RWPE1 (cell line): ENCODE results near the gene TCL1A.
"Not testable (repeated sequence)": the region's sequence is repeated elsewhere in the genome, so short reads cannot be mapped to it uniquely, and the experiment has no call there.

Source experiments
- CTCF ChIA-PET: fragments of 350-600 bp; sonication (Branson Sonifier 250); formaldehyde crosslinking; extraction: SDS; loops from one replicate; lab custom pipeline; 2021; lab: Yijun Ruan, JAX
- POLR2A ChIA-PET: fragments of 400-600 bp; formaldehyde crosslinking; extraction: SDS; loops from one replicate; lab custom pipeline; 2020; ENCODE audit warnings: antibody characterized with exemption; ENCODE audit not compliant: low non-redundant PET; lab: Yijun Ruan, JAX
- DNase-seq: peaks from one replicate; pipeline ENCODE4 v3.0.0; 2012; ENCODE audit warnings: low spot score
- H3K27ac ChIP-seq: fragments of 450-650 bp; 2 replicates; pipeline ENCODE4 v1.5.1; 2017
- TF ChIP-seq, protein P1 (sequence below): fragments of 450-650 bp; conservative IDR thresholded peaks from 2 replicates; pipeline ENCODE4 v1.5.1; 2017; ENCODE audit warnings: low read depth, mild to moderate bottlenecking

The TCL1A gene, protein sequence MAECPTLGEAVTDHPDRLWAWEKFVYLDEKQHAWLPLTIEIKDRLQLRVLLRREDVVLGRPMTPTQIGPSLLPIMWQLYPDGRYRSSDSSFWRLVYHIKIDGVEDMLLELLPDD

DNA sequence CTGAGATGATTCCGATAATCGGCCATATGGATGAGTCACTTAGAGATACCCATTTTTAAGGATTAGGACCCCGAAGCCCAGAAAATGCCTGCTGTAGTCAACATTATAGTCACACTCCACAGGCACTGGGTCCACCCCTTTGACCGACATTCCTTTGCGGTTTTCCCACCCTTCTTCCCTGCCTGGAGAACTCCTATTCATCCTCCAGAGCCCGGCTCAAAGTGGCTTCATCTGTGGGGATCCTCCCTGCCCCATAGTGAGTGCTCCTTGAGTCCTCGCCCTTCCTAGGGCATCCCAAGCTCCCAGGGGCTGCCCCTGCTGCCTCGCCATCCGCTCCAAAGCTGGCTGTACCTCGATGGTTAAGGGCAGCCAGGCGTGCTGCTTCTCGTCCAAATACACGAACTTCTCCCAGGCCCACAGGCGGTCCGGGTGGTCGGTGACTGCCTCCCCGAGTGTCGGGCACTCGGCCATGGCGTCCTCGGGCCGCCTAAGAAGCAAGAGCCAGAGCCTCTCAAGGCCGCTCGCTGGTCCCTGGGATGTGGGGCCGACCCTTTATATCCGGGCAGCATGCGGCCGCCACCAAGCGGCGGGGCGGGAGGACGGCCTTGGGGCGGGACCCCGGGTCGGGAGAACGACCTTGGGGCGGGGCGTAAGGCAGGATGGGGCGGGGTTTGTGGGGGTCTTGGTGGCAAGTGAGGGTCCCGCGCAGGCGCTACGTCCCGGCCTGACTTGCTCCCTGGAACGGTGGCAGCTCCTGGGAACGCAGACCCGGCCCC, at the start of gene TCL1A:
Gene TCL1A (minus strand): TSS at position 530 of the 776 bp plus-strand sequence. CDS start 59 bp downstream, at position 471.
- ChIA-PET POLR2A (no interaction called here), CTCF (no interaction called here)

DNA sequence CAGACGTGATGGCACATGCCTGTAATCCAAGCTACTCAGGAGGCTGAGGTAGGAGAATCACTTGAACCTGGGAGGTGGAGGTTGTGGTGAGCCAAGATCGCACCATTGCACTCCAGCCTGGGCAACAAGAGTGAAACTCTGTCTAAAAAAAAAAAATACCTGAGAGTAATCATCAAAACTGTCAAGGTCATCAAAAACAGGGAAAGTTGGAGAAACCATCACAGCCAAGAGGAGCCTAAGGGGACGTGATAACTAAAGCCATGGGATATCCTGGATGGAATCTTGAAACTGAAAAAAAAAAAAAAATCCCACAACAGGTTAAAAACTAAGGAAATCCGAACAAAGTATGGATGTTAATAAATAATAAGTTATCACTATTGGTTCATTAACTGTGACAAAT, 49.1 kb upstream of the TCL1A start:
- POLR2A ChIA-PET, CTCF ChIA-PET, H3K27ac ChIP-seq, DNase-seq: not testable (repeated sequence)

More for the DNA sequence above, at the start of gene TCL1A:
- TF ChIP-seq, protein P1, sequence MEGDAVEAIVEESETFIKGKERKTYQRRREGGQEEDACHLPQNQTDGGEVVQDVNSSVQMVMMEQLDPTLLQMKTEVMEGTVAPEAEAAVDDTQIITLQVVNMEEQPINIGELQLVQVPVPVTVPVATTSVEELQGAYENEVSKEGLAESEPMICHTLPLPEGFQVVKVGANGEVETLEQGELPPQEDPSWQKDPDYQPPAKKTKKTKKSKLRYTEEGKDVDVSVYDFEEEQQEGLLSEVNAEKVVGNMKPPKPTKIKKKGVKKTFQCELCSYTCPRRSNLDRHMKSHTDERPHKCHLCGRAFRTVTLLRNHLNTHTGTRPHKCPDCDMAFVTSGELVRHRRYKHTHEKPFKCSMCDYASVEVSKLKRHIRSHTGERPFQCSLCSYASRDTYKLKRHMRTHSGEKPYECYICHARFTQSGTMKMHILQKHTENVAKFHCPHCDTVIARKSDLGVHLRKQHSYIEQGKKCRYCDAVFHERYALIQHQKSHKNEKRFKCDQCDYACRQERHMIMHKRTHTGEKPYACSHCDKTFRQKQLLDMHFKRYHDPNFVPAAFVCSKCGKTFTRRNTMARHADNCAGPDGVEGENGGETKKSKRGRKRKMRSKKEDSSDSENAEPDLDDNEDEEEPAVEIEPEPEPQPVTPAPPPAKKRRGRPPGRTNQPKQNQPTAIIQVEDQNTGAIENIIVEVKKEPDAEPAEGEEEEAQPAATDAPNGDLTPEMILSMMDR = no peak
- DNase-seq = no peak
- no peak within 1 kb of the TSS for H3K27ac ChIP-seq

DNA sequence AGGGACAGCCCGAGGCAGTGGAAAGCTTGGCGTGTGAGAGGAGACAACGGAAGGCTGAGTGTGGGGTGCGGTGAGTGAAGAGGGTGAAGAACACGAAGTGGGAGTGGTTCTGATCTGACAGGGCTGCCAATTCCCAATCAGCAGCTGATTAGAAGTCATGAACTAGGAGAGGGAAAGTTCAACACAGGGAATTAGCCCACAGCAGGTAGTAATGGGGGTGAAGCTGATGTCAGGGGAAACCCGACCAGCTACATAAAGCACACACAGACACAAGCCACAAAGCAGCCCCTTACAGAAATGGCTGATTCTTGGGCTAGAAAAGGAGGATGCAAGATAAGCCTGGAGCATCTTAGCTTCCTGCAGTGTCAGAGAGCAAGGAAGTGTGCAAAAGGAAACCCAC, 47.5 kb upstream of the TCL1A start:
- CTCF ChIA-PET = interaction anchor here (0.6 kb wide), 1 partner anchor 1591 kb away, joined by 3 read pairs; no protein-coding TSS in a partner anchor
- POLR2A ChIA-PET = no interaction called here
- TF ChIP-seq, protein P1 = no peak
- H3K27ac ChIP-seq = no peak overlapping the region
- no peak for DNase-seq

DNA sequence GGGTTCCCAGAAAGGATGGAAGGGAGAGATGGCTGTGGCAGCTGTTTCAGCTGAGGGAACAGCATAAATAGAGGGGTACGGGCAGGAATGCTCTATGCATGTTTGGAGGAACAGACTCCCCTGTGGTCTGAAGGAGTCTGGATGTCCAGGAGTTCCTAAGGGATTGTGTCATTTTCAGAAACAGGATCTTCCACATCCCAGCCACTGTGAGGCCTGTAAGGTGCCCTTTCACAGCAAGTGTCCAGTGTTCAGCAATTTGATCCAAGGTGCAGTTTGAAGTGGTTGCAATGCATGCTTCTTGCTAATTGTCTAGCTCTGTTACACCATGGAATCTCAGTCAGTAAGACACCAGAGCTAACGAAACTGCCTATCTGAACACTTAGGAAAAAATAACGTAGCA, 46.7 kb upstream of the TCL1A start:
- ChIA-PET POLR2A (no interaction called here), CTCF (no interaction called here)

DNA sequence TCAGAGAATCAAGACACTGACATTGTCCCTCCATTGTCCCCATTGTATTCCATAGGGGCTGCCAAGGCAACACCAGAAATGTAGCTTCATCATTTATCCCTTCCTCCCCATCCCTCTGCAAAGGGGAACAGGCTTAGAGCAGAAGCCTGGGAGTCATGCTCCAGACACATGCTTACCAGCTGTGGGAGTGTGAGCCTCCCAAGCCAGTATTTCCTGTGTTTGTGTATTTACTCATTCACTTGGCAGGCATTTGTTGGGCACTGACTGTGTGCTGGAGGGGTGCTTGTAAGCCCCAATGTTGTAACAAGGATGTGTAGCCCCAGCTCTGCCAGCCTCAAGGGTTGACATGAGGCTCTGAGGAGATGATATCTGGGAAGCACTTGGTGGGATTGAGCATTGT, 46.0 kb upstream of the TCL1A start:
- no peak for DNase-seq
- ChIA-PET POLR2A (no interaction called here), CTCF (interaction anchor here (1.0 kb wide), 1 partner anchor 14 kb away, joined by 4 read pairs; no protein-coding TSS in a partner anchor)
- no peak overlapping the region for H3K27ac ChIP-seq
- TF ChIP-seq, protein P1 = no peak

More for the DNA sequence above, 46.7 kb upstream of the TCL1A start:
- no peak for DNase-seq
- no peak overlapping the region for H3K27ac ChIP-seq
- TF ChIP-seq, protein P1 = no peak

DNA sequence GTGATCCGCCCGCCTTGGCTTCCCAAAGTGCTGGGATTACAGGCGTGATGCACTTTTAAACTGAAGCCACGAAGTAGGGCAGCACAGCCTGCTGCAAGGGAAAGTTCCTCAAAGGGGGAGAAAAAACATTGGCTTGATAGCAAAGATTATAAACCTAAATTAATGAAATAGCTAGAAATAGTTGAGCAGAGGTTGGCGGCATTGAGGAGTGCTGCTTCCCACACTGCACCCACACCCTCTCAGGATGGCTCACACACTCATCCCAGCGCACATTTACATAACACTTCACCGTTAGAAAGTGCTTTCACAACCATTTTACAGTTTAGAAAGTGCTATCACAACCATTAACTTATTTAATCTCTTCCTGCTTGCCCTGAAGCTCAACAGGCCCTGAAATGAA, 44.4 kb upstream of the TCL1A start:
- no peak overlapping the region for H3K27ac ChIP-seq
- DNase-seq = no peak
- TF ChIP-seq, protein P1 = no peak
- CTCF ChIA-PET = no interaction called here
- POLR2A ChIA-PET = no interaction called here

DNA sequence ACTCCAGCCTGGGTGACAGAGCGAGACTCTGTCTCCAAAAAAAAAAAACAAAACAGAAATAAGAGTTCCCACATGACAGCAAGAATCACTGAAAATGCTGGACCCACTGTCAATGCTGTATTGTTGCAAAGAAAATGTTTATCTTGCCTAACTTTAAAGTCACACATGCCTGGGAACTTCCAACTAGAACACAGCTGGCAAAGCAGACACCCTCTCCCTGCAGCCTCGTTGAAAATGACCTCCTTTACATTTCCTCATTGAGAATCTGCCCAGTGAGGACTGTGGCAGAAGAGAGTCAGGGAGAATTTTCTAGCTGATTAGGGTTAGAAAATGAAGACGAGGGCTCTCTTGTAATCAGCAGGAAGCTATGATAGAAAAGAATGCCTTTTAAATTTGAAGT, 42.8 kb upstream of the TCL1A start:
- no peak for DNase-seq
- H3K27ac ChIP-seq = no peak overlapping the region
- ChIA-PET POLR2A (no interaction called here), CTCF (no interaction called here)
- TF ChIP-seq, protein P1 = no peak
